ENCODE results near the gene PRPF40B. TPM values are rescaled to one million over a fixed set of nuclear protein-coding genes. Genes with fewer than 3 reads are reported as not detected.

Gene PRPF40B
- total and polyA plus RNA-seq, 12 donors = 7.2 to 125 (median 24.8) TPM

DNA sequence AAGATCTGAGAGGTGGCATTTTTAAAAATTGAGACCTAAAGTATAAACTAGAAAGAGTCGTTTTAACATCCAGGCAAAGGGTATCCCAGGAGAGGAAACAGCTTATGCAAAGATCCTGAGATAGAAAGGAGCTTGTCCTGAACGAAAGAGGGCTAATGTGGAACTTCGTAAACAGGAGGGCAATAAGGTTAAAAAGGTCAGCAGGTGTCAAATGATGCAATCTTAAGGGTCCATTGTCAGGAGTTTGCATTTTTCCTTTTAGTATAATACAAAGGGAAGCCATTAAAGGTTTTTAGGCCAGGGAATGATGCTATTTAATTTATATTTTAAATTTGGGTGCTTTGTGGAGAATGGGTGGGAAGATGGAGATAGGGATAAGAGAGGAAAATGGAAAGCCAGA lies 69.5 kb downstream of the PRPF40B start:
- peaks cover 0 to 3% of the 10 kb centered on the region in 2 donors for H3K4me1 ChIP-seq (replicated peaks in 1 of 2)
- no peak for TF ChIP-seq CTCF (IDR thresholded peaks at IDR 0.05)
- no peak for TF ChIP-seq POLR2A (IDR thresholded peaks at IDR 0.05)
- WGBS, 4 donors = 74 to 81% (median 76%) methylated on average over 3 of the region's 3 CpGs

GRCh38 chr12:49693931-49694444 lies 70.6 kb downstream of the PRPF40B start:
- 87 to 92% (median 89%) methylated on average over 8 of the region's 8 CpGs for WGBS, 4 donors
- Histone ChIP-seq H3K4me3 (no peak overlapping the region), H3K4me1 (replicated peaks in 1 of 2) (peaks cover 3 to 13% of the 10 kb centered on the region in 2 donors), H3K27ac (no peak overlapping the region), H3K27me3 (no peaks in the 10 kb centered on the region), H3K36me3 (replicated peaks in 1 of 2) (no peaks in the 10 kb centered on the region), H3K9me3 (replicated peaks in 1 of 3) (no peaks in the 10 kb centered on the region)
- no peak for DNase-seq
- intact Hi-C loops (cut with DNase I) = no loop called here
- TF ChIP-seq CTCF (IDR thresholded peaks at IDR 0.05) (no peak), POLR2A (IDR thresholded peaks at IDR 0.05) (no peak)

More for the DNA sequence above, 69.5 kb downstream of the PRPF40B start:
- Histone ChIP-seq H3K9me3 (replicated peaks in 1 of 3) (no peaks in the 10 kb centered on the region), H3K27ac (no peak overlapping the region), H3K36me3 (replicated peaks in 1 of 2) (no peaks in the 10 kb centered on the region), H3K4me3 (no peak overlapping the region), H3K27me3 (no peaks in the 10 kb centered on the region)
- intact Hi-C loops (cut with DNase I) = no loop called here
- no peak for DNase-seq

Small RNA genes within 50 kb of the gene (small RNA-seq; reads per million reads assigned to genes)
- gene HIGD1AP9 (0 reads per million in 2 donors), gene POLR2KP1 (0 reads per million in 2 donors), gene RNU6-834P (0 reads per million in 2 donors)

Other genes with a start within 250 kb of the PRPF40B start
- 1 to 10 TPM in 7 of 9 donors, under 1 TPM in 2; 0.22 to 9.6 (median 2.3) TPM for gene KCNH3, start 84.5 kb upstream of the PRPF40B start, total RNA-seq
- 10 to 100 TPM in 2 of 3 donors, under 1 TPM in 1; 0.07 to 18.9 (median 18.1) TPM for gene KCNH3, start 84.5 kb upstream of the PRPF40B start, polyA plus RNA-seq
- 10 to 100 TPM; 35.3 to 66.0 (median 52.3) TPM for gene MCRS1, start 55.4 kb upstream of the PRPF40B start, total RNA-seq
- gene MCRS1, start 55.4 kb upstream of the PRPF40B start, polyA plus RNA-seq = 10 to 100 TPM; 28.3 to 98.1 (median 81.3) TPM
- gene FAM186B, start 17.9 kb upstream of the PRPF40B start, total RNA-seq = 1 to 10 TPM in 5 of 9 donors, under 1 TPM in 3, not detected in 1; 0.39 to 2.3 (median 1.1) TPM
- gene FAM186B, start 17.9 kb upstream of the PRPF40B start, polyA plus RNA-seq = 1 to 10 TPM in 1 of 3 donors, under 1 TPM in 2; 0.29 to 1.3 (median 0.37) TPM
- 10 to 100 TPM in 8 of 9 donors, 1 to 10 TPM in 1; 7.7 to 24.1 (median 19.0) TPM for gene FMNL3, start 83.8 kb downstream of the PRPF40B start, total RNA-seq
- gene FMNL3, start 83.8 kb downstream of the PRPF40B start, polyA plus RNA-seq = 10 to 100 TPM in 1 of 3 donors, 1 to 10 TPM in 2; 4.7 to 11.5 (median 7.0) TPM
- gene TMBIM6, start 118.0 kb downstream of the PRPF40B start, total RNA-seq = 100 to 1,000 TPM; 580 to 874 (median 762) TPM
- gene TMBIM6, start 118.0 kb downstream of the PRPF40B start, polyA plus RNA-seq = 100 to 1,000 TPM; 134 to 769 (median 249) TPM
- 10 to 100 TPM; 16.4 to 58.2 (median 38.6) TPM for gene NCKAP5L, start 204.9 kb downstream of the PRPF40B start, total RNA-seq
- gene NCKAP5L, start 204.9 kb downstream of the PRPF40B start, polyA plus RNA-seq = 100 to 1,000 TPM in 1 of 3 donors, 10 to 100 TPM in 1, 1 to 10 TPM in 1; 5.5 to 143 (median 38.2) TPM
- 1 to 10 TPM; 1.9 to 8.9 (median 4.9) TPM for gene BCDIN3D, start 219.5 kb downstream of the PRPF40B start, total RNA-seq
- 1 to 10 TPM; 2.4 to 8.1 (median 3.4) TPM for gene BCDIN3D, start 219.5 kb downstream of the PRPF40B start, polyA plus RNA-seq

Data from adrenal gland (tissue), 12 donors.